T-cell (primary cell): Measurements from ENCODE around the gene ZNF716. TPM values are rescaled to one million over a fixed set of nuclear protein-coding genes. Genes with fewer than 3 reads are reported as not detected.

ENCODE experiments used
- ATAC-seq, 4 experiments: fragments of 200-7000 bp in 3 of 4; fragments of 150-1000 bp in 1 of 4; cut with Tn5 transposase; replicated peaks in 1 of 4; 1 replicate in 3 of 4; 2 replicates in 1 of 4; pipeline ENCODE4 v1.10.0; 2021; ENCODE audit warnings: moderate library complexity in 3 of 4, mild to moderate bottlenecking in 2 of 4, moderate number of reproducible peaks in 1 of 4
- CTCF ChIA-PET, 2 donors: fragments of 300-600 bp; sonication (Branson Sonifier 250); formaldehyde crosslinking; loops; one replicate each; lab custom pipeline; 2022; ENCODE audit warnings: antibody characterized with exemption in 2 of 2; lab: Charles Lee
- POLR2A ChIA-PET, 2 donors: fragments of 300-600 bp; sonication (Branson Sonifier 250); formaldehyde crosslinking; loops; one replicate each; lab custom pipeline; 2022; ENCODE audit warnings: antibody characterized with exemption in 2 of 2; lab: Charles Lee
- DNase-seq, 35 experiments: peaks; one replicate each; pipeline versions ENCODE4 v3.0.0 to v3.0.0-alpha.2; 2013 to 2023
- H3K27ac ChIP-seq: one replicate; pipeline ENCODE4 v1.5.1; 2013; ENCODE audit warnings: low read length
- H3K27me3 ChIP-seq, 2 experiments: replicated peaks in 1 of 2; 1 replicate in 1 of 2; 2 replicates in 1 of 2; pipeline versions ENCODE4 v1.6.1 to v1.7.0; 2013; ENCODE audit warnings: low read length in 1 of 2, mixed read lengths in 1 of 2; ENCODE audit not compliant: control insufficient read depth in 2 of 2, insufficient read depth in 2 of 2; ENCODE audit errors: extremely low read depth in 1 of 2
- H3K36me3 ChIP-seq, 2 donors: 1 replicate in 1 of 2; 2 replicates in 1 of 2; pipeline versions ENCODE4 v1.6.1 to v1.7.0; 2013; ENCODE audit warnings: low read length in 1 of 2; ENCODE audit not compliant: control insufficient read depth in 2 of 2, insufficient read depth in 1 of 2; ENCODE audit errors: extremely low read depth in 1 of 2
- H3K4me1 ChIP-seq, 2 experiments: 1 replicate in 1 of 2; 2 replicates in 1 of 2; pipeline versions ENCODE4 v1.6.1 to v1.7.0; 2013; ENCODE audit warnings: low read length in 2 of 2, mixed read lengths in 1 of 2; ENCODE audit not compliant: insufficient read depth in 2 of 2, control insufficient read depth in 1 of 2; ENCODE audit errors: extremely low read depth in 1 of 2
- H3K4me3 ChIP-seq, 2 donors: 1 replicate in 1 of 2; 2 replicates in 1 of 2; pipeline versions ENCODE4 v1.5.1 to v1.7.0; 2013; ENCODE audit warnings: mild to moderate bottlenecking in 2 of 2, low read length in 1 of 2, moderate library complexity in 1 of 2; ENCODE audit not compliant: control insufficient read depth in 1 of 2; ENCODE audit errors: extremely low read depth in 1 of 2
- H3K9me3 ChIP-seq: 2 replicates; pipeline ENCODE4 v1.7.0; 2013
- H3K27ac Mint-ChIP-seq, 2 donors: one replicate each; pipeline ENCODE4 v1.8.0; 2020 to 2021; ENCODE audit warnings: mild to moderate bottlenecking in 2 of 2, mixed read lengths in 2 of 2
- H3K27me3 Mint-ChIP-seq, 2 donors: one replicate each; pipeline ENCODE4 v1.8.0; 2021 to 2022; ENCODE audit warnings: mixed read lengths in 2 of 2
- H3K36me3 Mint-ChIP-seq: one replicate; pipeline ENCODE4 v1.8.0; 2021; ENCODE audit warnings: mixed read lengths
- H3K4me1 Mint-ChIP-seq, 3 donors: one replicate each; pipeline ENCODE4 v1.8.0; 2020 to 2022; ENCODE audit warnings: mixed read lengths in 3 of 3, mild to moderate bottlenecking in 1 of 3
- H3K4me3 Mint-ChIP-seq, 3 donors: one replicate each; pipeline ENCODE4 v1.8.0; 2020 to 2022; ENCODE audit warnings: mild to moderate bottlenecking in 3 of 3, mixed read lengths in 3 of 3, moderate library complexity in 3 of 3
- H3K9me3 Mint-ChIP-seq, 3 donors: one replicate each; pipeline ENCODE4 v1.8.0; 2020 to 2022; ENCODE audit warnings: mixed read lengths in 3 of 3
- WGBS: methylation state at CpG from one replicate; pipeline ENCODE4 v1.1.5; 2013; ENCODE audit warnings: missing lambda C conversion rate; ENCODE audit not compliant: insufficient coverage; 5-methylcytosine and 5-hydroxymethylcytosine counted together
- total RNA-seq, 35 experiments: library from RNA in 6 of 35; stranded (reverse) in 6 of 35; fragments of 120-200 nt in 1 of 35; gene quantifications; one replicate each; pipeline versions ENCODE4 v1.2.1 to v1.2.4 and lab custom pipeline; 2013 to 2026

ZNF716 gene
- total RNA-seq, 5 donors from 2014 or later (not counting 1 experiment from before 2014, with no cell fraction given): not detected

DNA sequence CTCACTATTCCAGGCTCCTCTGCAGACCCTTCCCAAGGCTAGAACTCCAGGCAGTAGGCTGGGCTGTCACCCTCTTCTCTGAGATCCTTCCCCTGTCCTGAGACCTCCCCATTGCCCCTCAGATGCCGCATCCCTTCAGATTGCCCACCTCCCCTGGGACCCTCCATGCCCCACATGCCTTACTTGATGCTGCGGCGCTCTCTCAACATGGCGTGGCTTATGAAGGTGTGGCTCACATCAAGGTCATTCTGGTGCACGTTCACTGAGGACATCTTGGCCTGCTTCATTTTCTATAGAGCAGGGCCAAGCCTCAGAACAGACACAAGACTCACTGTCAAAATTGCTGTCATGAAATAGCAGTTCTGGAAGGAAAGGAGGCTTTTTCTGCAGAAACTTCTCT is 34.7 kb upstream of the ZNF716 start:
- Histone ChIP-seq H3K4me3 (no peak overlapping the region), H3K27ac (no peak overlapping the region), H3K27me3 (peaks cover 0 to 3% of the 10 kb centered on the region in 2 experiments), H3K9me3 (no peaks in the 10 kb centered on the region), H3K36me3 (no peaks in the 10 kb centered on the region), H3K4me1 (no peaks in the 10 kb centered on the region)
- no peak for ATAC-seq
- Mint-ChIP-seq H3K27ac (no peak overlapping the region), H3K27me3 (no peaks in the 10 kb centered on the region), H3K9me3 (peaks cover 3 to 15% (median 5%) of the 10 kb centered on the region in 3 donors), H3K4me3 (no peak overlapping the region), H3K36me3 (no peaks in the 10 kb centered on the region), H3K4me1 (no peaks in the 10 kb centered on the region)
- no peak for DNase-seq
- CTCF ChIA-PET: no interaction called here
- POLR2A ChIA-PET: no interaction called here
- 100% methylated on average over 1 of the region's 5 CpGs for WGBS

DNA sequence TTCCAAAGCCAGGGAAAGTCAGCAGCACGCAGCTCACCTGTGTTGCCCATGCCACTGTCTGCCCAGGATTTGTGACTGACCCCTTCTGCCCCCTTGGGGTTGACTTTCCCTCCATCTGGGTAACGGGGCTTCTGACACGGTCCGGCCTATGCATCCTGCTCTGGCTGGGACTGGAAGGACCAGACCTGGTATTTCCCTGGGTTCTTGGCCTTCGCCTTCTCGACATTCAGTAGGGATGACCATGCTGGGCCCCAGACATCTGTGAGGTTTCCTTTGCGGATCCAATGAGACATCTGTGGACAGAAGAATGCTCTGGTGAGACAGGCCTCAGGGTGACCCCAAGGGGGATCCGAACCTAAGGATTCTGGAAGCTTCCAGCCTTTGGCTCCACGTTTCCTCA is 34.2 kb upstream of the ZNF716 start:
- H3K4me1 Mint-ChIP-seq: no peaks in the 10 kb centered on the region
- Histone ChIP-seq H3K27me3 (peaks cover 0 to 3% of the 10 kb centered on the region in 2 experiments), H3K9me3 (no peaks in the 10 kb centered on the region), H3K4me3 (no peak overlapping the region), H3K27ac (no peak overlapping the region), H3K4me1 (no peaks in the 10 kb centered on the region), H3K36me3 (no peaks in the 10 kb centered on the region)
- DNase-seq (no peak), ATAC-seq (no peak)
- POLR2A ChIA-PET: no interaction called here
- no peaks in the 10 kb centered on the region for H3K27me3 Mint-ChIP-seq
- 70% methylated on average over 7 of the region's 9 CpGs for WGBS
- CTCF ChIA-PET: no interaction called here
- H3K27ac Mint-ChIP-seq: no peak overlapping the region
- no peak overlapping the region for H3K4me3 Mint-ChIP-seq
- H3K36me3 Mint-ChIP-seq: no peaks in the 10 kb centered on the region
- H3K9me3 Mint-ChIP-seq: peaks cover 3 to 15% (median 5%) of the 10 kb centered on the region in 3 donors

DNA sequence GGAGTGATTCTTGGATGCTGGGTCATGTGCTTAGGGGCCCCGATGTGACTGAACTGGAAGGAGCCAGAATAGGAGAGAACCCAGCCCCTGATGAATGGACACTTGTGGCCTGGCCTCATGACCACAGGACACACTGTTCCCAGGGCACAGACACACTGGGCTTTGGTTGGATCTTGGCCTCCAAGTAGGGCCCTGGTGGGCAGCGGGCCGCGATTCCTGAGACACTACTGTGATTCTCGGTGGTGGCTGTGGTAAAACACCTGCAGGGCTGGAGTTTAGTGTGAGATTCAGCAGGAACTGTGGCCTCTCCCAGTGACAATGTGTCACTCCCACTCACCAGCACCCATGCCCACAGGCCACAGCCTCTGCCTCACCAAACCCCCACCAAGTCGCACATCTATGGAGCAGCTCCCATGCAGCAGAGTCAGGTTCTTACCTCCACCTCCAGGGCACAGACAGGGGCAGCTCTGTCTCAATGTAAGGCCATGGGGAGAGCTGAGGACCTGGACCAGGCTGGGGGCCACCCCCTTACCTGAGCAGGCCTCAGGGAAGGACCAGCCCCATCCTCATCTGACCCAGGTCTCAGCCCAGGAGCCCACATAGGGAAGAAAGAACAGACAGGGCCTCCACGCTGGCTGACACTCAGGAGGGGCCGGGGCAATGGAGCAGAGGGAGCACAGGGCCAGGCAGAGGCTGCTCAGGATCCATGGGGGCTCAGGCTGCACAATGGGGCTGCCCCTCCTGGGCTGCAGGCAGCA is 33.2 kb upstream of the ZNF716 start:
- Mint-ChIP-seq H3K27me3 (no peaks in the 10 kb centered on the region), H3K4me1 (no peaks in the 10 kb centered on the region), H3K4me3 (no peak overlapping the region), H3K27ac (no peak overlapping the region), H3K36me3 (no peaks in the 10 kb centered on the region), H3K9me3 (peaks cover 6 to 13% (median 7%) of the 10 kb centered on the region in 3 donors)
- ATAC-seq: peak in 1 of 4 experiments; percentile 11
- Histone ChIP-seq H3K27me3 (peaks cover 0 to 3% of the 10 kb centered on the region in 2 experiments), H3K36me3 (no peaks in the 10 kb centered on the region), H3K4me3 (no peak overlapping the region), H3K27ac (no peak overlapping the region), H3K9me3 (no peaks in the 10 kb centered on the region), H3K4me1 (no peaks in the 10 kb centered on the region)
- 75% methylated on average over 4 of the region's 8 CpGs for WGBS
- ChIA-PET CTCF (no interaction called here), POLR2A (no interaction called here)
- DNase-seq: no peak

GRCh38 chr7:57417736-57418135 is 32.2 kb upstream of the ZNF716 start:
- no peak for ATAC-seq
- Mint-ChIP-seq H3K36me3 (no peaks in the 10 kb centered on the region), H3K27ac (no peak overlapping the region), H3K9me3 (peaks cover 7 to 13% (median 8%) of the 10 kb centered on the region in 3 donors), H3K4me3 (no peak overlapping the region), H3K4me1 (no peaks in the 10 kb centered on the region), H3K27me3 (no peaks in the 10 kb centered on the region)
- ChIA-PET POLR2A (no interaction called here), CTCF (no interaction called here)
- no peak for DNase-seq
- H3K4me3 ChIP-seq: no peak overlapping the region
- H3K36me3 ChIP-seq: no peaks in the 10 kb centered on the region
- no peak overlapping the region for H3K27ac ChIP-seq
- H3K4me1 ChIP-seq: no peaks in the 10 kb centered on the region
- 25% methylated on average over 1 of the region's 3 CpGs for WGBS
- H3K9me3 ChIP-seq: no peaks in the 10 kb centered on the region
- peaks cover 0 to 3% of the 10 kb centered on the region in 2 experiments for H3K27me3 ChIP-seq

DNA sequence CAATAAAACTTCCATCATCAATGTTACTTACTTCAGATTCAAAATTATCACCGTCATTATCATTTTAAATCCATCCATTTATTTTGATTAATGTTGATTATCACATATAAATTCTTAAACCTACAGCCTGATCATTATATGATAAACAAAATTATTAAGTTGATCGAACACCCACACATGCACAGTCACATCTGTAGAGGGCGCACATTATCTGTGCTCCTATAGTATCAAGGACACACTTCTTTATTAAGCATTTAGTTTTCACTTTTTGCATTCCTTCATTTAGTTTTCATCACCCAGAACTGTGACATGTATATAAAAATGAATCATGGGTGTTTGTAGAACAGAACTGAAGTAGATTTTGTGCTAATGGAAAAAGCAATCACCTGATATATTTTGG is 26.2 kb upstream of the ZNF716 start:
- Mint-ChIP-seq H3K27ac (no peak overlapping the region), H3K36me3 (no peaks in the 10 kb centered on the region), H3K4me1 (no peaks in the 10 kb centered on the region), H3K27me3 (no peaks in the 10 kb centered on the region), H3K4me3 (no peak overlapping the region), H3K9me3 (peaks cover 12 to 17% (median 16%) of the 10 kb centered on the region in 3 donors)
- Histone ChIP-seq H3K27ac (no peak overlapping the region), H3K9me3 (no peaks in the 10 kb centered on the region), H3K4me1 (no peaks in the 10 kb centered on the region), H3K4me3 (no peak overlapping the region), H3K36me3 (no peaks in the 10 kb centered on the region), H3K27me3 (peaks cover 0 to 3% of the 10 kb centered on the region in 2 experiments)
- no CpG with 5 or more reads among the region's 3 CpGs for WGBS
- DNase-seq: no peak
- ChIA-PET POLR2A (no interaction called here), CTCF (no interaction called here)
- ATAC-seq: no peak

DNA sequence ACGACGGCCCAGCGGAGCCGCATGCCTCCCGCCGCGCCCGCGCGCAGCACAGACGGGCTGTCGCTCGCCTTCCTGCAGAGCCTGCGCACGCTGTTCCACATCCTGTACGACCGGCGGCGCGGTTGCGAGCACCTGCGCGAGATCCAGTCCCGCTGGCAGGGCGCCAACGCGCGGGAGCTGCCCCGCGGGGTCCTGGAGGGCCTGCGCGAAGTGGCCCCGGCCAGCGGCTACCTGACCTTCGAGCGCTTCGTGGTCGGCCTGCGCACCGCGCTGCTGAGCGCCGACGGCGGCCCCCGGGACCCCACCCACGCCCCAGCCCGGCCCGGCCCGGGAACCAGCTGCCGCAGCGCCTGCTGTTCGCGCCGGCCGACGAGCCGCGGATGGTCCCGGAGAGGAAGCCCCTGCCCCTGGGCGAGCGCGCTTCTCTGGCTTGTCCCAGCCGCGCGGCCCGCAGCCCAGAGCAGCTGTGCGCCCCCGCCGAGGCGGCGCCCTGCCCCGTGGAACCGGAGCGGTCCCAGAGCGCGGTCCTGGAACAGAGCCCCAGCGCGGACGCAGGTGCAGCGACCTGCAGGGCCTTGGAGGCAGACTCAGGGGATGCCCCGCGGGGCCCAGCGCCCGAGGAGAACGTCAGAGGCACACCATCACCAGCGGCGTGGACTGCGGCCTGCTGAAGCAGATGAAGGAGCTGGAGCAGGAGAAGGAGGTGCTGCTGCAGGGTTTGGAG is 25.3 kb upstream of the ZNF716 start:
- no peak overlapping the region for H3K27ac Mint-ChIP-seq
- Histone ChIP-seq H3K9me3 (no peaks in the 10 kb centered on the region), H3K4me3 (no peak overlapping the region), H3K4me1 (no peaks in the 10 kb centered on the region), H3K27ac (no peak overlapping the region), H3K27me3 (peaks cover 0 to 3% of the 10 kb centered on the region in 2 experiments), H3K36me3 (no peaks in the 10 kb centered on the region)
- POLR2A ChIA-PET: no interaction called here
- no peaks in the 10 kb centered on the region for H3K4me1 Mint-ChIP-seq
- ATAC-seq (no peak), DNase-seq (no peak)
- CTCF ChIA-PET: no interaction called here
- 68% methylated on average over 83 of the region's 89 CpGs for WGBS
- no peaks in the 10 kb centered on the region for H3K36me3 Mint-ChIP-seq
- H3K4me3 Mint-ChIP-seq: no peak overlapping the region
- H3K27me3 Mint-ChIP-seq: no peaks in the 10 kb centered on the region
- H3K9me3 Mint-ChIP-seq: peaks cover 12 to 22% (median 18%) of the 10 kb centered on the region in 3 donors
